Nephron (organoid): ENCODE measurements around the gene SYNJ2BP.
"Not testable (repeated sequence)": the region's sequence is repeated elsewhere in the genome, so short reads cannot be mapped to it uniquely, and the experiment has no call there.

Experiments used
- H3K27ac Mint-ChIP-seq, 3 experiments: 2 replicates each; pipeline ENCODE4 v1.8.0; 2020; ENCODE audit warnings: mixed read lengths in 3 of 3, mild to moderate bottlenecking in 2 of 3, moderate library complexity in 1 of 3
- H3K27me3 Mint-ChIP-seq: 2 replicates; pipeline ENCODE4 v1.8.0; 2021; ENCODE audit warnings: low read depth, mild to moderate bottlenecking, moderate library complexity, mixed read lengths
- H3K36me3 Mint-ChIP-seq: 2 replicates; pipeline ENCODE4 v1.8.0; 2020; ENCODE audit warnings: low read depth, mixed read lengths
- H3K4me1 Mint-ChIP-seq: 2 replicates; pipeline ENCODE4 v1.8.0; 2020; ENCODE audit warnings: mixed read lengths
- H3K4me3 Mint-ChIP-seq, 3 experiments: 2 replicates each; pipeline ENCODE4 v1.8.0; 2020; ENCODE audit warnings: mild to moderate bottlenecking in 3 of 3, mixed read lengths in 3 of 3, moderate library complexity in 2 of 3
- H3K9me3 Mint-ChIP-seq: 2 replicates; pipeline ENCODE4 v1.8.0; 2020; ENCODE audit warnings: mixed read lengths
- CTCF ChIP-seq, 3 experiments: fragments of 200-600 bp; sonication (generic); IDR thresholded peaks; one replicate each; pipeline ENCODE4 v1.5.0; 2021; ENCODE audit warnings: antibody characterized with exemption in 3 of 3; ENCODE audit not compliant: unreplicated experiment in 3 of 3

Gene SYNJ2BP

GRCh38 chr14:70415788-70416187 is 1.1 kb downstream of the SYNJ2BP start:
- no peak for TF ChIP-seq CTCF (IDR thresholded peaks at IDR 0.05; ENCODE audit: unreplicated experiment in 3 of 3)
- Mint-ChIP-seq H3K4me1 (peaks cover 28% of the 10 kb centered on the region), H3K27me3 (no peaks in the 10 kb centered on the region), H3K36me3 (peaks cover 8% of the 10 kb centered on the region), H3K27ac (peak overlapping the region; percentile 49 to 93 (median 77)), H3K9me3 (no peaks in the 10 kb centered on the region), H3K4me3 (peak overlapping the region; percentile 90 to 99 (median 95))

GRCh38 chr14:70407621-70408020 is 9.3 kb downstream of the SYNJ2BP start:
- peaks cover 6% of the 10 kb centered on the region for H3K4me1 Mint-ChIP-seq
- no peaks in the 10 kb centered on the region for H3K9me3 Mint-ChIP-seq
- H3K36me3 Mint-ChIP-seq = peaks cover 43% of the 10 kb centered on the region
- no peak for TF ChIP-seq CTCF (IDR thresholded peaks at IDR 0.05; ENCODE audit: unreplicated experiment in 3 of 3)
- H3K27me3 Mint-ChIP-seq = no peaks in the 10 kb centered on the region
- H3K27ac Mint-ChIP-seq = no peak overlapping the region
- H3K4me3 Mint-ChIP-seq = no peak overlapping the region

GRCh38 chr14:70406216-70406615 is 10.7 kb downstream of the SYNJ2BP start:
- not testable (repeated sequence) for H3K4me3 Mint-ChIP-seq, H3K27me3 Mint-ChIP-seq, H3K27ac Mint-ChIP-seq, H3K4me1 Mint-ChIP-seq, H3K9me3 Mint-ChIP-seq
- peaks cover 35% of the 10 kb centered on the region for H3K36me3 Mint-ChIP-seq

DNA sequence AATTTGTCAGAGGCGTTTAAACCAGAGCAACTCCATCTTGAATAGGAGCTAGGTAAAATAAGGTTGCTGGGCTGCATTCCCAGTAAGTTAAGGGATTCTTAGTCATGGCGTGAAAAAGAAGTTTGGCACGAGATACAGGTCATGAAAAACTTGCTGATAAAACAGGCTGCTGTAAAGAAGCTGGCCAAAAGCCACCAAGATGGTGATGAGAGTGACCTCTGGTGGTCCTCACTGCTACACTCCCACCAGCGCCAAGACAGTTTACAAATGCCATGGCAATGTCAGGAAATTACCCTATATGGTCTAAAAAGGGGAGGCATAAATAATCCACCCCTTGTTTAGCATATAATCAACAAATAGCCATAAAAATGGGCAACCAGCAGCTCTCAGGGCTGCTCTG is 13.6 kb downstream of the SYNJ2BP start:
- not testable (repeated sequence) for H3K9me3 Mint-ChIP-seq, H3K27me3 Mint-ChIP-seq, H3K4me3 Mint-ChIP-seq, H3K4me1 Mint-ChIP-seq, H3K27ac Mint-ChIP-seq
- peaks cover 25% of the 10 kb centered on the region for H3K36me3 Mint-ChIP-seq
- TF ChIP-seq CTCF (IDR thresholded peaks at IDR 0.05; ENCODE audit: unreplicated experiment in 3 of 3) = peak in 2 of 3 experiments; percentile 14 to 36

GRCh38 chr14:70401643-70402042 is 15.2 kb downstream of the SYNJ2BP start:
- Mint-ChIP-seq H3K9me3 (no peaks in the 10 kb centered on the region), H3K27me3 (no peaks in the 10 kb centered on the region), H3K27ac (no peak overlapping the region), H3K4me1 (peaks cover 6% of the 10 kb centered on the region), H3K4me3 (no peak overlapping the region), H3K36me3 (peaks cover 14% of the 10 kb centered on the region)
- TF ChIP-seq CTCF (IDR thresholded peaks at IDR 0.05; ENCODE audit: unreplicated experiment in 3 of 3) = no peak

DNA sequence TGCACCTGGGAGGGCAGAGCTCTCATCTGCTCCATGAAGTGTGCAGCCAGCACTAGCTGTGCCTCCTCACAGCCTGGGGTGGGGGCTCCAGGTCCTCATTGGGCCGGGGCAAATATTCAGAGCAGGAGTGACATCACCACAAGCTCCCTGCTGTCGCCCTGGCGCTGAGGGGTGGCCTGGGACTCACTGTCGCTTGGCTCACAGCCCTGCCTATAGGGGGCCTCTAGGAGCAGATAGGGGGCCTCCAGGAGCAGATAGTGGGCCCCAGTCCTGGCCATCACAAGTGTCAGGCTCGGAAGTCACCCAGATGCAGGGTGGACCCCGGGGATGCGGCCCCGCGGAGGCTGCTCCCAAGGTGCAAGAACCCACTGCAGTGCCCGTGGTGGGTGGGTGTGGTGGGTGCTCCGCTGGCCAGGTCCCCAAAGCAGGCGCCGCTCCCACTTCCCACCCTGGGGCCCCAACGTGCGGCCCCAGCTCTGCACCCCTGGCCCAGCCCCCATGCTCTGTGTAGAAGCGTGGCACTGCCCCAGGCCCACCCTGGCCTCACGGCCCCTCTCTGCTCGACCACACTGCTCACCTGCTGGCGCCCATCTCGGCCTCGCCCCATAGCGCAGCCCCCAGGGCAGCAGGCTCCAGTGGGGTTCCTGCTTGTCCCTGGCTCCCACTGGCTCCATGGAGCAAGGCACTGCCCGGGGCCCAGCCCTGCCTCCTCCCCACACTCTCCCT is 18.0 kb downstream of the SYNJ2BP start:
- H3K4me3 Mint-ChIP-seq = no peak overlapping the region
- TF ChIP-seq CTCF (IDR thresholded peaks at IDR 0.05; ENCODE audit: unreplicated experiment in 3 of 3) = no peak

More for the DNA sequence above, 18.0 kb downstream of the SYNJ2BP start:
- H3K36me3 Mint-ChIP-seq = peaks cover 4% of the 10 kb centered on the region
- no peaks in the 10 kb centered on the region for H3K27me3 Mint-ChIP-seq
- H3K9me3 Mint-ChIP-seq = no peaks in the 10 kb centered on the region
- H3K27ac Mint-ChIP-seq = no peak overlapping the region
- peaks cover 6% of the 10 kb centered on the region for H3K4me1 Mint-ChIP-seq
